Central memory CD8-positive, alpha-beta T cell (primary cell): ENCODE measurements around the gene RRM2.
"Not testable (repeated sequence)": the region's sequence is repeated elsewhere in the genome, so short reads cannot be mapped to it uniquely, and the experiment has no call there.

Experiments used
- ATAC-seq: fragments of 150-1000 bp; cut with Tn5 transposase; replicated peaks from 2 replicates; pipeline ENCODE4 v1.10.0; 2022; ENCODE audit warnings: mild to moderate bottlenecking, moderate FRiP score, moderate number of reproducible peaks; ENCODE audit not compliant: poor library complexity, severe bottlenecking; ENCODE audit errors: extremely low read depth
- DNase-seq, 2 donors: peaks; one replicate each; pipeline ENCODE4 v3.0.0; 2021; ENCODE audit warnings: low spot score in 2 of 2
- H3K27ac Mint-ChIP-seq: one replicate; pipeline ENCODE4 v1.8.0; 2022; ENCODE audit warnings: low read depth, mild to moderate bottlenecking, moderate library complexity, mixed read lengths
- H3K27me3 Mint-ChIP-seq: one replicate; pipeline ENCODE4 v1.8.0; 2022; ENCODE audit warnings: mixed read lengths
- H3K36me3 Mint-ChIP-seq: one replicate; pipeline ENCODE4 v1.8.0; 2022; ENCODE audit warnings: mild to moderate bottlenecking, moderate library complexity, mixed read lengths; ENCODE audit not compliant: insufficient read depth
- H3K4me1 Mint-ChIP-seq: one replicate; pipeline ENCODE4 v1.8.0; 2022; ENCODE audit warnings: mixed read lengths
- H3K4me3 Mint-ChIP-seq: one replicate; pipeline ENCODE4 v1.8.0; 2022; ENCODE audit warnings: mild to moderate bottlenecking, moderate library complexity, mixed read lengths
- H3K9me3 Mint-ChIP-seq: one replicate; pipeline ENCODE4 v1.8.0; 2022; ENCODE audit warnings: mixed read lengths

The RRM2 gene

DNA sequence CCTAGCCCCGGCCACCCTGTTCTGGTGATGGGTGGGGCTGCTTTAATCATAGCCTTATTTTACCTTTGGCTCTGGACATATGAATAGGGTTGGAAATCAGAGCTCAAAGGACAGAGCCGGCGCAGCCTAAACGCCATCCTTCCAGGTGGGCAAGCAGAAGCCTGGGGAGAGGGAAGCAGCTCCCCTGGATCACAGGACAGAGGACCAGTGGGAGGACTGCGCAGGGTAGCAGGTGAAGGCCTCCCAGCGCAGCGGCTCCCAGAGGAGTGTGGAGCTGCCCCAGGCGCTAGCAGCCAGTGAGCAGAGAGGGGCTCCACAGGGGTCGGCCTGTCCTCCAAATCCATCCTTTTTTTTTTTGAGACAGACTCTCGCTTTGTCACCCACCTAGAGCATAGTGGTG, 25.9 kb upstream of the RRM2 start:
- DNase-seq (no peak), ATAC-seq (no peak)
- Mint-ChIP-seq H3K27me3 (peaks cover 61% of the 10 kb centered on the region), H3K4me1 (peaks cover 5% of the 10 kb centered on the region), H3K36me3 (peaks cover 3% of the 10 kb centered on the region), H3K27ac (no peak overlapping the region), H3K9me3 (no peaks in the 10 kb centered on the region), H3K4me3 (no peak overlapping the region)

DNA sequence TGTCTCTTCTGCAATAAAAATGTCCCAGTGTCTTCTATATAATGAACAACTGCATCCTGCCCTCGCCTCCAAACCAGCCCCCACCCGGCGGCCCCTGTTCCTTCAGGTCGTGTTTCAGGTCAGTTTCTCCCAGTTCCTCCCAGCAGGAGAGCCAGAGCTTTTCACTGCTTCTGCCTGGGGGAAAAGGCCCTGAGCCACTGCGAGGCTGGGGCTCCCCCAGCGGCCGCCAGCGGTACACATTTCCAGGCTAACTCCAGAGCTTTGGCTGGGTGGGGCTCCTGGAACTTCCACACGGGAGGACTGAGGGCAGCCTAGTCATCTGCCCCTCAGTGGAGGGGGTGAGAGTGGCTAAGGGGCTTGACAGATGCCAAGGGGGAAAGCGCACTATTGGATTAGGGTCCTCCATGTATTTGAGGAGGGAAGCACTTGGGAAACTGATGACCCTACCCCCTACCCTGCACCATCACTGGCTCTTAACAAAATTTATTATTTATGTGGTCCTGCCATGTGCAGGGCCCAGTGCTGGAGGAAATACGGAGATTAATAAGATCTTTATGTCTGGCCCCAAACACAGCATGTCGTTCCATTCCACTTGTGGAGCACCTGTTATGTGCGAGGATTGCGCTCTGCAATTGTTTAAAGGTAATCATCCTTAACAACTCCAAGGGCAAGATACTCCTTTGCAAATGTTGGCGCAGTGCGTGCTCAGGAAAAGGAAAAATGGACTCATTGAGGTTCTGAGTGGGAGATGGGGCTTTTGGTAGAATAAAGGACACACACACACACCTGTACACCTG, 25.0 kb upstream of the RRM2 start:
- H3K4me1 Mint-ChIP-seq, result peaks cover 5% of the 10 kb centered on the region
- no peak overlapping the region for H3K4me3 Mint-ChIP-seq
- H3K36me3 Mint-ChIP-seq, result peaks cover 3% of the 10 kb centered on the region
- H3K27ac Mint-ChIP-seq, result no peak overlapping the region
- H3K9me3 Mint-ChIP-seq, result no peaks in the 10 kb centered on the region
- peaks cover 54% of the 10 kb centered on the region for H3K27me3 Mint-ChIP-seq
- DNase-seq (no peak), ATAC-seq (peak; percentile 49)

DNA sequence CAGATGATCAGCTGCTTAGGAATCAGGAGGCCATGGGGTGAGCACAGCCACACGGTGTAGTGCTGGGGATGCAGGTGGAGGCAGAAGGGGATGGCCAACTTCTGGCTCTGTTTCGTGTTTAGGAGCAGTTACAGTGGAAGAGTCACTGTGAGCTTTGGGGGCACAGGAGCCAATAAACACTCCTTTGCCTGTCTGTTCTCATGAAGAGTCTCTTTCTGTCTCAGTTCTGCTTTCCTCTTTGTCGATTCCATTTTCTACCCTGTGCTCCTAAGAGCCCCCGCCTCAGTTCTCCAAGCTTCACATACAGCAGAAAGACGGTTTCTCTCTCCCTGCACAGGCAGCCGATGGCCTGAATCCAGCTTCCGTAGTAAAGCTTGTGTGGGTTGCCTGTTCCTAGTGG, 21.0 kb upstream of the RRM2 start:
- peaks cover 16% of the 10 kb centered on the region for H3K27me3 Mint-ChIP-seq
- no peak overlapping the region for H3K4me3 Mint-ChIP-seq
- peaks cover 2% of the 10 kb centered on the region for H3K36me3 Mint-ChIP-seq
- DNase-seq (no peak), ATAC-seq (no peak)
- peaks cover 5% of the 10 kb centered on the region for H3K4me1 Mint-ChIP-seq
- H3K9me3 Mint-ChIP-seq, result no peaks in the 10 kb centered on the region
- H3K27ac Mint-ChIP-seq, result no peak overlapping the region

DNA sequence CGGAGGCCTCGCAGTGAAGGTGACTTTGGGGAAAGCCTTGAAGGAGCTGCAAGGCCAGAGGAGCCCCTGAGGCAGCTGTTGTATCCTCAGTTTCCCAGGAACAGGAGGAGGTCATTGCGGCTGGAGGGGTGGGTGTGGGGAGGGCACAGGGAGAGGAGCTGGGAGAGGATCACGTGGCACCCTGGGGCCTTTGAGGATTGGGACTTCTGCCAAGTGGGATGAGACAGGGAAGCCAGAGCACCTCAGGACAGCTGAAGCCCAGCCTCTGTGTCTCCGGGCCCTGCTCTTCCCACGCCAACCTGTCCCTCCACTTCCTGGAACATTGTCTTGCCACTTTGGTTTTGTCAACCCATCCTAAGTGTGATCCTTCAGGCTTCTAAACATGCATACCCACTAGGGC, 19.4 kb upstream of the RRM2 start:
- no peaks in the 10 kb centered on the region for H3K9me3 Mint-ChIP-seq
- DNase-seq (no peak), ATAC-seq (no peak)
- no peaks in the 10 kb centered on the region for H3K27me3 Mint-ChIP-seq
- no peaks in the 10 kb centered on the region for H3K36me3 Mint-ChIP-seq
- H3K4me1 Mint-ChIP-seq, result no peaks in the 10 kb centered on the region
- H3K4me3 Mint-ChIP-seq, result no peak overlapping the region
- no peak overlapping the region for H3K27ac Mint-ChIP-seq

DNA sequence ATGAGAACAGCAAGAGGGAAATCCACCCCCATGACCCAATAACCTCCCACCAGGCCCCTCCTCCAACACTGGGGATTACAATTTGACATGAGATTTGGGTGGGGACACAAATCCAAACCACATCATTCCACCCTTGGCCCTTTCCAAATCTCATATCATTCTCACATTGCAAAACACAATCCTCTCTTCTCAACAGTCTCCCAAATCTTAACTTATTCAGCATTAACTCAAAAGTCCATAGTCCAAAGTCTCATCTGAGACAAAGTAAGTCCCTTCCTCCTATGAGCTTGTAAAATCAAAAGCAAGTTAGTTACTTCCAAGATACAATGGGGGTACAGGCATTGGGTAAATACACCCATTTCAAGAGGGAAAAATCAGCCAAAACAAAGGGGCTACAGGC, 17.6 kb upstream of the RRM2 start:
- not testable (repeated sequence) for ATAC-seq, H3K4me3 Mint-ChIP-seq, H3K9me3 Mint-ChIP-seq, H3K27me3 Mint-ChIP-seq, H3K4me1 Mint-ChIP-seq, H3K36me3 Mint-ChIP-seq, H3K27ac Mint-ChIP-seq, DNase-seq

DNA sequence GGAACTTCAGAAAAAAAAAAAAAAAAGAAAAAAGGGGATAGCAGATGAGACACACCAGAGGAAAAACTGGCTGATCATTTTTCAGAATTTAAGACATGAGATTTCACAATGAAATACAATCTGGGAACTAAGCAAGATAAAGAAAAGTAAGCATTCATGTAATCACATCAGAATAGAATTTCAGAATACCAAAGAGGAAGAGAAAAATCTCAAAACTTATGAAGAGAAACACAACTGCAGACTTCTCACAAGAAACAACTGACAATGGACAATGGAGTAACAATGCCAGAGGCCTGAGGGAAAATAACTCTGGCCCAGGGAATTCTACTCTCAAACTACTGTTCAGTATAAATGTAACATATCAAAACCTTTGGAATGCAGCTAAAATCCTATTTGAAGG, 13.2 kb upstream of the RRM2 start:
- Mint-ChIP-seq H3K36me3 (peaks cover 2% of the 10 kb centered on the region), H3K4me3 (no peak overlapping the region), H3K27me3 (no peaks in the 10 kb centered on the region), H3K9me3 (no peaks in the 10 kb centered on the region), H3K4me1 (no peaks in the 10 kb centered on the region), H3K27ac (no peak overlapping the region)
- ATAC-seq (no peak), DNase-seq (no peak)

DNA sequence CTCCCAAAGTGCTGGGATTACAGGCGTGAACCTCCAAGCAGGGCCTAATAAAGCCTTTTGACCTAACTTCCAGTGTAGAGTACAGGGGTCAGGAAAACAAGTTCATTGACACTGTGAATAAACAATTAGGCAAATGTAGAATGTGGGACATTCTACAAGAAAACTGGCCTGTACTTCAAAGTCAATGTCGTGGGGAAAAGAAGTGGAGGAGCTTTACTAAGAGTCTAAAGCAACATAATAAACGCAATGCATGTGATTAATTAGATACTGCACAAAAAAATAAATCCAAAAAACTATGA, 3.6 kb upstream of the RRM2 start:
- Mint-ChIP-seq H3K36me3 (peaks cover 17% of the 10 kb centered on the region), H3K9me3 (no peaks in the 10 kb centered on the region), H3K27me3 (peaks cover 9% of the 10 kb centered on the region), H3K4me3 (peak overlapping the region; percentile 31), H3K27ac (no peak overlapping the region), H3K4me1 (peaks cover 33% of the 10 kb centered on the region)
- ATAC-seq (no peak), DNase-seq (no peak)

DNA sequence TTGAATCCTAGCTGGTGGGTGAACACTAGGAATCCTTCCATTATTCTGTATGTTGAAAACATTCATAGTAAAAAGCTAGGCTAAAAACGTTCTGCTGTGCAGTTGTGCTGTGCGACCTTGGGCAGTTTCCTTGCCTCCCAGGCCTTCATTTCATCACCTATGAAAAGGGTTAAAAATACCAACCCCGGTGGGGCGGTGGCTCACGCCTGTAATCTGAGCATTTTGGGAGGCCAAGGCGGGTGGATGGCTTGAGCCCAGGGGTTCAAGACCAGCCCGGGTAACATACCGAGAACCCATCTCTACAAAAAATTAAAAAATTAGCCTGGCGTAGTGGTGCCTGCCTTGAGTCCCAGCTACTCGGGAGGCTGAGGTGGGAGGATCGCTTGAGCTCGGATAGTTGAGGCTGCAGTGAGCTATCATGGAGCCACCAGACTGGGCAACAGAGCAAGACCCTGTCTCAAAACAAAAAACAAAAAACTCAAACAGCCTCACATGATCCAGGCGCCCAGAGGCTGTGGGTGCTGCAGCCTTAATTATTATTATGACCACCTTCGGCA, 2.9 kb upstream of the RRM2 start:
- no peak for ATAC-seq
- Mint-ChIP-seq H3K4me1 (peaks cover 34% of the 10 kb centered on the region), H3K4me3 (peak overlapping the region; percentile 93)

DNA sequence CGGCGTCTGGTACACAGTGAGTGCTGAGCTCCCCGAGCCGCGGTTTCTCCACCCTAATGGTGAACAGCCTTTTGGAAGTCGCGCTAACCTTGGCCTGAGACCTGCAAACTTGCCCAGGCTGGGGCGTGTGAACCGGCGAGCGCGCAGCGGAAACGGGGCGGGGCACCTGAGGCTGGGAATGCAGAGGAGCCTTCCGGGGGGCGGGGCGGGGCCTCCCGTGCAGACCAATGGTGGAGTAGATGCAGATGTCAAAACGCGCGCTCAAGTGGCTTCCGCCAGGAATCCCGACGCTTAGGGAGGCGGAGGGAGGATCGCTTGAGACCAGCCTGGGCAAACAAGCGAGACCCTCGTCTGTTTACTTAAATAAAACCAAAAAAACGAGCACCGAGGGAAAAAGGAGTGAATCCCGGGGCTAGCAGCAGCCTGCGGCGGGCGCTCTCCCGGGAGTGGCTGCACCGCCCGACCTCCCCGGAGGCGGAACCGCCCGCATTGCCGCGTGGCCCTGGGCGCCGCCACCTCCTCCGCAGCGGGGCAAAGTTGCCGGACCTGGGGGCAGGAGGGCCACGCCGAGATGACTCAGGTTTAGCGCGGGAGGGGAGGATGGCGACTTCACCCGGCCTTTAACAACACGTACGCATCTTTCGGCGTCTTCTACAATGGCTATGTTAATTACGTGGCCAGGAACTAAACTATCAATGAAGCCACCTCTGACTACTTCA, 2.2 kb upstream of the RRM2 start:
- H3K27me3 Mint-ChIP-seq, result peaks cover 14% of the 10 kb centered on the region
- ATAC-seq (peak; percentile 80), DNase-seq (peak; percentile 74 to 78)
- peak overlapping the region; percentile 93 for H3K4me3 Mint-ChIP-seq
- H3K36me3 Mint-ChIP-seq, result peaks cover 20% of the 10 kb centered on the region
- peaks cover 40% of the 10 kb centered on the region for H3K4me1 Mint-ChIP-seq
- H3K27ac Mint-ChIP-seq, result peak overlapping the region; percentile 91
- no peaks in the 10 kb centered on the region for H3K9me3 Mint-ChIP-seq

More for the DNA sequence above, 2.9 kb upstream of the RRM2 start:
- H3K27me3 Mint-ChIP-seq, result peaks cover 14% of the 10 kb centered on the region
- H3K9me3 Mint-ChIP-seq, result no peaks in the 10 kb centered on the region
- H3K36me3 Mint-ChIP-seq, result peaks cover 17% of the 10 kb centered on the region
- peak overlapping the region; percentile 91 for H3K27ac Mint-ChIP-seq
- DNase-seq, result no peak

DNA sequence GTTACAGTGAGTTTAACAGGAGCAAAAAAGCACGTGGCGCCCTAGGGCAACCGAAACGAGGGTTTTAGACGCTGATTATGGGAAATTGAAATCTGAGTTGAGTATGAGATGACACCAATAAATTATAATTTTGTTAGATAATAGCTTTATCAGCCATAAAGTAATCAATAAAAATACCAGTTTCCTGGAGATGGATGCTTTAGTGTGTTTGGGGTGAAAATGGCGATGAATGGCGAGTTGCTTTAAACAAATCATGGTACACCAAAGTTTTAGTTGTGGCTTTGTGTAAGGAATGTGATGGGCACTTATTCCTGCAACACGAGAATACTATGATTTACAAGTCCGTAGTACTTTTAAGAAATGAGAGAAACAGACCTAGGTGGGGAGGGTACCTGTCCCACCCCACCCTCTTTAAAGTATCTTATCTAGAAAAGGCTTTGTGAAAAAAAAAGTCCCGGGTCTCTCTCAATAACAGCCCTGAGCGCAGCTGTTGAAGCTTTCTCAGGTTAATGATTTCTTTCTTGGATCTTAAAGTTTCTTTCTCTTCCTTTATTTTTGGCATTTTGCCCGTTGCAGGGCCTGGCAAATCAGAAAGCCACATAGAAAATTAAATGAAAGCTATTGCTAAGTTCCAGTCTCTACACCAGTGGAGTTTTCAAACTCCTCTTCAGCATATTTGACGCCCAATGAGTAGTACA, 1.5 kb upstream of the RRM2 start:
- H3K27ac Mint-ChIP-seq, result peak overlapping the region; percentile 91
- H3K4me1 Mint-ChIP-seq, result peaks cover 46% of the 10 kb centered on the region
- ATAC-seq (no peak), DNase-seq (no peak)
- no peaks in the 10 kb centered on the region for H3K9me3 Mint-ChIP-seq
- peak overlapping the region; percentile 93 for H3K4me3 Mint-ChIP-seq
- peaks cover 20% of the 10 kb centered on the region for H3K36me3 Mint-ChIP-seq
- peaks cover 14% of the 10 kb centered on the region for H3K27me3 Mint-ChIP-seq

DNA sequence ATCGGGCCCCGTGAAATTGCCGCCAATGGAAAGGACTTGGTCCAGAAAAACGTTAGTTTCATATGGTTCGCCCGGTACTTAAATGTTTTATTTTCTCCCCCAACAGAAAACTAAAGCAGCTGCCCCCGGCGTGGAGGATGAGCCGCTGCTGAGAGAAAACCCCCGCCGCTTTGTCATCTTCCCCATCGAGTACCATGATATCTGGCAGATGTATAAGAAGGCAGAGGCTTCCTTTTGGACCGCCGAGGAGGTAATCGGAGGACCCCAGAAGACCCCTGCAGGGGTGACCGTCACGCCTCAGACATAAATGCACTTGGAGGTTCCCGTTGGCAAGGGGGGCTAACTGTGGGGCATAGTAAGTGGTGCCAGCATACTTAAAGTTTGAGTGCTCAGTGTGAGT, 742 bp downstream of the RRM2 start:
- DNase-seq, result no peak
- Mint-ChIP-seq H3K9me3 (no peaks in the 10 kb centered on the region), H3K4me1 (peaks cover 48% of the 10 kb centered on the region), H3K4me3 (peak overlapping the region; percentile 93), H3K27me3 (peaks cover 14% of the 10 kb centered on the region), H3K36me3 (peaks cover 20% of the 10 kb centered on the region), H3K27ac (peak overlapping the region; percentile 78)
- ATAC-seq, result no peak

DNA sequence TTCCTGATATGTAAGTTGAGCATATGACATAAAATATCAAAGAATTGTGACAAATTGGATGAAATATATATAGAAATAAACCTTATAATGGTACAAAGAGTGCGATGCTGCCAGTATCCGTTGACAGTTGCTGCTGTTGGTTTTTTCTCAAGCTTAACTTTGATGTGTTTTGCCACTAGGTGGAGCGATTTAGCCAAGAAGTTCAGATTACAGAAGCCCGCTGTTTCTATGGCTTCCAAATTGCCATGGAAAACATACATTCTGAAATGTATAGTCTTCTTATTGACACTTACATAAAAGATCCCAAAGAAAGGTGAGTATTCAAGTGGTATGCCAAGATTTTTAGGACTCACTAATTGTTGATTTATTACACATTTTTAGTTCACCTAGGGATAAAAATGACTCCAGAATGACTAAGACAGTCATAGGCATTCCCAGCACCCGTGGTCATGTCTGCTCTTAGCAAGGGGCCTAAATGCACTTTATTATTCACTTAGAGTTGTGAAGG, 2.1 kb downstream of the RRM2 start:
- peak in 1 of 2 donors; percentile 51 for DNase-seq
- H3K27me3 Mint-ChIP-seq, result peaks cover 14% of the 10 kb centered on the region
- ATAC-seq, result no peak
- H3K4me1 Mint-ChIP-seq, result peaks cover 55% of the 10 kb centered on the region
- H3K36me3 Mint-ChIP-seq, result peaks cover 20% of the 10 kb centered on the region
- peak overlapping the region; percentile 49 for H3K27ac Mint-ChIP-seq
- H3K9me3 Mint-ChIP-seq, result no peaks in the 10 kb centered on the region
- H3K4me3 Mint-ChIP-seq, result peak overlapping the region; percentile 47
